Trophoblast cell (in vitro differentiated cells and primary cell): ENCODE data around the gene SPDYE4.

ENCODE experiments used
- DNase-seq, 2 donors: peaks; one replicate each; pipeline ENCODE4 v3.0.0-alpha.2; 2016
- H2AFZ ChIP-seq: 2 replicates; pipeline ENCODE4 v1.6.1; 2013; ENCODE audit warnings: low read length, moderate library complexity, mild to moderate bottlenecking; ENCODE audit not compliant: insufficient read depth, poor library complexity
- H2AK5ac ChIP-seq: 2 replicates; pipeline ENCODE4 v1.6.1; 2013; ENCODE audit warnings: mild to moderate bottlenecking, low read length
- H2BK120ac ChIP-seq: 2 replicates; pipeline ENCODE4 v1.6.1; 2013; ENCODE audit warnings: low read length, mild to moderate bottlenecking, moderate library complexity; ENCODE audit not compliant: insufficient read depth, poor library complexity
- H2BK12ac ChIP-seq: 2 replicates; pipeline ENCODE4 v1.6.1; 2013; ENCODE audit warnings: mild to moderate bottlenecking, low read length, moderate library complexity
- H2BK5ac ChIP-seq: 2 replicates; pipeline ENCODE4 v1.6.1; 2013; ENCODE audit warnings: low read length, low read depth, moderate library complexity, mild to moderate bottlenecking; ENCODE audit not compliant: poor library complexity
- H3K14ac ChIP-seq: 2 replicates; pipeline ENCODE4 v1.6.1; 2013; ENCODE audit warnings: mild to moderate bottlenecking, low read length
- H3K18ac ChIP-seq: 2 replicates; pipeline ENCODE4 v1.6.1; 2013; ENCODE audit warnings: mild to moderate bottlenecking, low read length
- H3K23ac ChIP-seq: 2 replicates; pipeline ENCODE4 v1.6.1; 2013; ENCODE audit warnings: low read length
- H3K27ac ChIP-seq: 2 replicates; pipeline ENCODE4 v1.5.1; 2013; ENCODE audit warnings: low read depth, mild to moderate bottlenecking, inconsistent platforms, low read length, moderate library complexity
- H3K27me3 ChIP-seq: 2 replicates; pipeline ENCODE4 v1.6.1; 2013; ENCODE audit warnings: inconsistent platforms, mild to moderate bottlenecking, low read length, moderate library complexity; ENCODE audit not compliant: insufficient read depth
- H3K36me3 ChIP-seq, 2 experiments: 1 replicate in 1 of 2; 2 replicates in 1 of 2; pipeline ENCODE4 v1.6.1; 2013; ENCODE audit warnings: low read length in 2 of 2, mild to moderate bottlenecking in 2 of 2, moderate library complexity in 1 of 2; ENCODE audit not compliant: insufficient read depth in 2 of 2, control insufficient read depth in 1 of 2
- H3K4ac ChIP-seq: 2 replicates; pipeline ENCODE4 v1.6.1; 2013; ENCODE audit warnings: low read depth, mild to moderate bottlenecking, low read length, moderate library complexity
- H3K4me1 ChIP-seq, 2 experiments: 1 replicate in 1 of 2; 2 replicates in 1 of 2; pipeline ENCODE4 v1.6.1; 2013; ENCODE audit warnings: low read length in 2 of 2, mild to moderate bottlenecking in 2 of 2, moderate library complexity in 1 of 2; ENCODE audit not compliant: insufficient read depth in 2 of 2, control insufficient read depth in 1 of 2
- H3K4me2 ChIP-seq: 2 replicates; pipeline ENCODE4 v1.6.1; 2013; ENCODE audit warnings: inconsistent platforms, mild to moderate bottlenecking, low read length, moderate library complexity
- H3K4me3 ChIP-seq: 2 replicates; pipeline ENCODE4 v1.5.1; 2013; ENCODE audit warnings: mild to moderate bottlenecking, low read depth, low read length, inconsistent platforms
- H3K79me1 ChIP-seq: one replicate; pipeline ENCODE4 v1.6.1; 2013; ENCODE audit warnings: low read length
- H3K79me2 ChIP-seq: 2 replicates; pipeline ENCODE4 v1.6.1; 2013; ENCODE audit warnings: low read length, mild to moderate bottlenecking; ENCODE audit not compliant: control insufficient read depth, insufficient read depth, poor library complexity
- H3K9ac ChIP-seq: 2 replicates; pipeline ENCODE4 v1.6.1; 2013; ENCODE audit warnings: mild to moderate bottlenecking, low read length
- H3K9me3 ChIP-seq: 2 replicates; pipeline ENCODE4 v1.6.1; 2013; ENCODE audit warnings: low read depth, mild to moderate bottlenecking, control low read depth, inconsistent platforms, low read length; ENCODE audit not compliant: insufficient read depth
- H4K12ac ChIP-seq: 2 replicates; pipeline ENCODE4 v1.6.1; 2013; ENCODE audit warnings: low read depth, mild to moderate bottlenecking, low read length, moderate library complexity
- H4K8ac ChIP-seq: 2 replicates; pipeline ENCODE4 v1.6.1; 2013; ENCODE audit warnings: low read depth, mild to moderate bottlenecking, low read length, moderate library complexity
- H4K91ac ChIP-seq: one replicate; pipeline ENCODE4 v1.6.1; 2013; ENCODE audit warnings: low read depth, mild to moderate bottlenecking, low read length, moderate library complexity
- WGBS: extraction: QIAGEN DNeasy Blood & Tissue Kit; methylation state at CpG from one replicate; pipeline ENCODE4 v1.1.7; 2013; ENCODE audit warnings: missing lambda C conversion rate; ENCODE audit not compliant: insufficient read length, insufficient coverage; ENCODE audit errors: extremely low coverage; 5-methylcytosine and 5-hydroxymethylcytosine counted together

Gene SPDYE4

DNA sequence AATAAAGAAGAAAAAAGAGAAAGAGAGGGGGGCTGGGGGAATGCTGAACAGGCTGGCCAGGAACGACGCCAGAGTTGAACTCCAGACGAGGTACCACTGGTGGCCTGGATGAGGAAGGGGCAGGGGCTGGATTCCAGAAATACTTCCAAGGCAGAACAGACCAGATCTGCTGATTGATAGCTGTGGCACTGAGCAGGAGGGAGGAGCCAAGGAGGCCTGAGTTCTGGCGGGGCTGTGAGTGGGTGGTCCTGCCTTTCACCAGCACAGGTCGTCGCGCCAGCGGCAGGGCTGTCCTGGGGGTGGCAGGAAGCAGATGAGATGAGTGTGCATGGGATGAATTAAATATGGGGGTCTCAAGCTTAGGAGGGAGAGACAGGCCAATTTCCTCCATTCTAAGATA lies 19.2 kb downstream of the SPDYE4 start:
- Histone ChIP-seq H3K79me1 (peaks cover 27% of the 10 kb centered on the region), H2BK12ac (no peak overlapping the region), H3K36me3 (no peaks in the 10 kb centered on the region), H3K9me3 (no peaks in the 10 kb centered on the region), H4K12ac (no peak overlapping the region), H3K79me2 (no peaks in the 10 kb centered on the region), H2AK5ac (no peak overlapping the region), H3K4me3 (no peak overlapping the region), H2AFZ (no peak overlapping the region), H3K4me1 (peaks cover 4 to 13% of the 10 kb centered on the region in 2 experiments), H2BK5ac (no peak overlapping the region), H3K27ac (peak overlapping the region; percentile 57), H3K9ac (no peak overlapping the region), H3K14ac (no peak overlapping the region), H3K27me3 (no peaks in the 10 kb centered on the region), H2BK120ac (no peak overlapping the region), H3K18ac (no peak overlapping the region), H4K8ac (no peak overlapping the region), H3K4ac (no peak overlapping the region), H3K23ac (no peak overlapping the region), H3K4me2 (no peak overlapping the region), H4K91ac (no peak overlapping the region)
- no CpG with 5 or more reads among the region's 8 CpGs for WGBS
- DNase-seq, result no peak

DNA sequence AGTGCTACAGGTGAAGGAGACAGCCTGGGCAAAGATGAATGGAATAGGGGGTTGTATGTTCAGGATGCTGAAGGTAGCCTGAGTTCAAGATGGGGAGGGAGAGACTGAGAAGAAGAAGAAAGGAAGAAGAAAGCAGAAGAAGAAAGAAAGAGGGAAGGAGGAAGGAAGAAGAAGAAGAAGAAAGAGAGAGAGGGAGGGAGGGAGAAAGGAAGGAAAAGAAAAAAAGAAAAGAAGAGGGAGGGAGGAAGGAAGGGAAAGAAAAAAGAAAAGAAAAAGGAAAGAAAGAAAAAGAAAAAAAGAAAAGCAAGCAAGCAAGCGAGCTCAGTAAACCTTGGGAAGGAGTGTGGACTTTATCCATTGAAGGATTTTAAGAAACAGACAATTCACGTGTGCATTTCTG lies 21.6 kb downstream of the SPDYE4 start:
- no peak overlapping the region for H3K4me3 ChIP-seq
- H2AK5ac ChIP-seq, result no peak overlapping the region
- no peaks in the 10 kb centered on the region for H3K36me3 ChIP-seq
- peaks cover 4 to 13% of the 10 kb centered on the region in 2 experiments for H3K4me1 ChIP-seq
- no peak overlapping the region for H3K4me2 ChIP-seq
- H3K9ac ChIP-seq, result no peak overlapping the region
- H3K14ac ChIP-seq, result no peak overlapping the region
- H2BK5ac ChIP-seq, result no peak overlapping the region
- no peak overlapping the region for H3K23ac ChIP-seq
- H3K27me3 ChIP-seq, result no peaks in the 10 kb centered on the region
- no peak for DNase-seq
- no peak overlapping the region for H2AFZ ChIP-seq
- peak overlapping the region; percentile 47 for H2BK120ac ChIP-seq
- H3K79me2 ChIP-seq, result no peaks in the 10 kb centered on the region
- H4K91ac ChIP-seq, result peak overlapping the region; percentile 47
- H3K18ac ChIP-seq, result no peak overlapping the region
- H4K12ac ChIP-seq, result no peak overlapping the region
- WGBS, result no CpG with 5 or more reads among the region's 2 CpGs
- no peak overlapping the region for H4K8ac ChIP-seq
- H3K9me3 ChIP-seq, result no peaks in the 10 kb centered on the region
- no peak overlapping the region for H3K27ac ChIP-seq
- H2BK12ac ChIP-seq, result peak overlapping the region; percentile 76
- peaks cover 23% of the 10 kb centered on the region for H3K79me1 ChIP-seq
- no peak overlapping the region for H3K4ac ChIP-seq

DNA sequence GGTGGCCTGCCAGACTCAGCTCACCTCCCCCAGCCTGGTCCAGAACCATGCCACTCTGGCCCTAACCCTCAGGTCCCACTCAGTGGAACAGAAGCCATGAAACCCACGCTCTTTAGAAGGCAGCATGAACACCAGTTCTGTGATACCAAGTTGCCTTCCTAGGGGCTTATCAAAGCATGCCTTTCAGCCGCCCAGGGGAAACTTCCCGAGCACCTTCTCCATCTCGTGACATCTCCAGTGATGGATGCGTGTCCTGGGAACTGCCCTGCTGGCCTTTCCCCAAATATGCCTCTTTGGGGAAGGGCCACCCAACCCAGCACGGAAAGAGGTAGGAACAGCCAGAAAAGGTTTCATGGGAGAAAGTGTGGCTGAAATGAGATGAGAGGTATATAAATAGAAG lies 22.0 kb downstream of the SPDYE4 start:
- H3K27me3 ChIP-seq, result no peaks in the 10 kb centered on the region
- no peak overlapping the region for H3K18ac ChIP-seq
- no CpG with 5 or more reads among the region's 6 CpGs for WGBS

DNA sequence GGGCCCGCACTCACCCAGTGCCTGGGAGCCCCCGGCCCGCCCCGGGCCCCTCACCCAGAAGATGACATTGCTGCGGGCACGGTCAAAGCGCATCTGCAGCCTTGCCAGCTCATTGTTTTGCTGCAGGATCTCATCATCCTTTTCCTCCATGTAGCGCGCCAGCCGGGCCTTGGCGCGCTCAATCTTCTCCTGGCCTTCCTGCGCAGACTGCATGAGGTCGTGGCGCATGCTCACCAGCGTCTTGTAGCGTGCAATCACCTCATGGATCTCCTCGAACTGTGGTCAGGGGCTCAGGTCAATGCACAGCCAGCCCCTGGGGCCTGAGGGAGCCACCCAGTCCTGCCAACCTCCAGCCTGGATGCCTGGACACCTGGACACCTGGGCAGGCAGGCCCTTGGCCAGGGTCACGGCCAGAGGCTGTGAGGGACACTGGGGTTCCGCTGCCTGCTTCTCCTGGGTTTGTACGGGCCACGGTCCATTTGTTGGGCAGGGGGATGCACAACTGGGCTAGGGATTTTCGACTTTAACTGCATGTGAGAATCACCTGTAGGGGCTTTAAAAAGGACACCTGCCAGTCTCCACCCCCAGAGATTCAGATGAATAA lies 22.9 kb downstream of the SPDYE4 start:
- Histone ChIP-seq H3K4me2 (no peak overlapping the region), H4K91ac (peak overlapping the region; percentile 53), H4K12ac (no peak overlapping the region), H3K18ac (peak overlapping the region; percentile 23), H3K27ac (no peak overlapping the region), H3K14ac (peak overlapping the region; percentile 3), H2BK120ac (peak overlapping the region; percentile 4), H3K4ac (no peak overlapping the region), H3K36me3 (no peaks in the 10 kb centered on the region), H3K79me1 (peaks cover 16% of the 10 kb centered on the region), H2BK5ac (no peak overlapping the region), H3K27me3 (no peaks in the 10 kb centered on the region), H3K4me1 (peaks cover 9 to 17% of the 10 kb centered on the region in 2 experiments), H3K23ac (no peak overlapping the region), H2AK5ac (peak overlapping the region; percentile 12), H3K9ac (no peak overlapping the region), H2BK12ac (peak overlapping the region; percentile 16), H4K8ac (no peak overlapping the region), H3K79me2 (no peaks in the 10 kb centered on the region), H3K9me3 (no peaks in the 10 kb centered on the region), H2AFZ (no peak overlapping the region), H3K4me3 (no peak overlapping the region)
- no peak for DNase-seq
- no CpG with 5 or more reads among the region's 23 CpGs for WGBS

More for the DNA sequence above, 22.0 kb downstream of the SPDYE4 start:
- Histone ChIP-seq H3K36me3 (no peaks in the 10 kb centered on the region), H3K23ac (no peak overlapping the region), H3K4ac (no peak overlapping the region), H3K9me3 (no peaks in the 10 kb centered on the region), H3K79me1 (peaks cover 20% of the 10 kb centered on the region), H3K27ac (no peak overlapping the region), H2AFZ (no peak overlapping the region), H2BK120ac (peak overlapping the region; percentile 47), H4K12ac (no peak overlapping the region), H2AK5ac (no peak overlapping the region), H3K4me2 (no peak overlapping the region), H3K9ac (no peak overlapping the region), H2BK5ac (peak overlapping the region; percentile 10), H3K79me2 (no peaks in the 10 kb centered on the region), H3K14ac (peak overlapping the region; percentile 11), H2BK12ac (peak overlapping the region; percentile 76), H3K4me3 (no peak overlapping the region), H4K8ac (no peak overlapping the region), H3K4me1 (peaks cover 4 to 13% of the 10 kb centered on the region in 2 experiments), H4K91ac (peak overlapping the region; percentile 47)
- DNase-seq, result no peak
